ENCODE measurements around the gene ARL4D. TPM values are rescaled to one million over a fixed set of nuclear protein-coding genes. Genes with fewer than 3 reads are reported as not detected.

The ARL4D gene
- total RNA-seq (1 to 10 TPM; 1.7 to 4.8 (median 2.2) TPM), polyA plus RNA-seq (1 to 10 TPM; 1.3 to 1.4 TPM), total RNA-seq (6.6 reads per million, percentile 28 among the genes with 10 or more reads in this experiment)

- H3K4me1 Mint-ChIP-seq, result peaks cover 6 to 53% (median 47%) of the 10 kb centered on the region in 7 donors
- CTCF ChIA-PET, result interaction anchor here (0.6 to 8.8 kb wide), 4 partner anchors 11 to 367 kb away, joined by 3 to 85 read pairs (median 5); partner anchors contain the start of gene DHX8
- H3K27me3 Mint-ChIP-seq, result no peaks in the 10 kb centered on the region
- DNase-seq, result peak; percentile 70 to 86 (median 79)
- POLR2A ChIA-PET, result interaction anchor here (0.6 to 17.2 kb wide), 9 partner anchors 11 to 1375 kb away, joined by 3 to 795 read pairs (median 4); partner anchors contain the start of genes DHX8 and RPL27
- no peaks in the 10 kb centered on the region for H3K36me3 ChIP-seq (ENCODE audit: control insufficient read depth in 2 of 3, insufficient read depth in 3 of 3, low read length in 3 of 3)
- H3K27me3 ChIP-seq (ENCODE audit: control insufficient read depth in 2 of 2, insufficient read depth in 2 of 2, low read length in 2 of 2), result no peaks in the 10 kb centered on the region
- no peaks in the 10 kb centered on the region for H3K36me3 Mint-ChIP-seq
- H3K9me3 ChIP-seq (ENCODE audit: control insufficient read depth in 2 of 3, low read length in 3 of 3), result no peaks in the 10 kb centered on the region
- ATAC-seq, result peak; percentile 88
- peak within 1 kb of the TSS; percentile 88 to 98 (median 92) for H3K27ac Mint-ChIP-seq
- peak within 1 kb of the TSS; percentile 70 for H3K27ac ChIP-seq (ENCODE audit: low read depth, low read length)
- no peaks in the 10 kb centered on the region for H3K9me3 Mint-ChIP-seq
- intact Hi-C loops (cut with micrococcal nuclease), result loop anchor here (1.0 kb wide), 1 partner anchor 84 kb away; the partner anchor contains the start of gene DHX8 (in 2 of the 2)
- H3K4me1 ChIP-seq (ENCODE audit: control insufficient read depth in 2 of 2, insufficient read depth in 2 of 2, low read length in 2 of 2), result peaks cover 5 to 15% of the 10 kb centered on the region in 2 donors
- H3K4me3 ChIP-seq (ENCODE audit: low read length), result peak within 1 kb of the TSS; percentile 65
- peak within 1 kb of the TSS; percentile 91 to 97 (median 94) for H3K4me3 Mint-ChIP-seq
These were observed at the start of gene ARL4D for GRCh38 chr17:43398724-43399595. TSS of gene ARL4D (plus strand) at chr17:43398993. CDS start at chr17:43399733, 740 bp downstream.

GRCh38 chr17:43349142-43349541 is 49.7 kb upstream of the ARL4D start:
- POLR2A ChIA-PET, result interaction anchor here (0.7 to 1.2 kb wide), 3 partner anchors 10 to 15 kb away, joined by 3 read pairs; no protein-coding TSS in a partner anchor
- intact Hi-C loops (cut with micrococcal nuclease), result no loop called here
- Mint-ChIP-seq H3K4me1 (peaks cover 0 to 15% (median 4%) of the 10 kb centered on the region in 7 donors), H3K4me3 (no peak overlapping the region), H3K36me3 (peaks cover 0 to 50% (median 25%) of the 10 kb centered on the region in 5 donors), H3K27ac (no peak overlapping the region), H3K27me3 (peaks cover 0 to 3% (median 0%) of the 10 kb centered on the region in 5 donors), H3K9me3 (peaks cover 0 to 49% (median 37%) of the 10 kb centered on the region in 11 donors)
- Histone ChIP-seq H3K4me3 (ENCODE audit: low read length) (no peak overlapping the region), H3K27ac (ENCODE audit: low read depth, low read length) (no peak overlapping the region), H3K4me1 (ENCODE audit: control insufficient read depth in 2 of 2, insufficient read depth in 2 of 2, low read length in 2 of 2) (no peaks in the 10 kb centered on the region), H3K36me3 (ENCODE audit: control insufficient read depth in 2 of 3, insufficient read depth in 3 of 3, low read length in 3 of 3) (no peaks in the 10 kb centered on the region), H3K9me3 (ENCODE audit: control insufficient read depth in 2 of 3, low read length in 3 of 3) (peaks cover 3 to 36% (median 13%) of the 10 kb centered on the region in 3 experiments), H3K27me3 (ENCODE audit: control insufficient read depth in 2 of 2, insufficient read depth in 2 of 2, low read length in 2 of 2) (no peaks in the 10 kb centered on the region)
- ATAC-seq (no peak), DNase-seq (no peak)
- CTCF ChIA-PET, result no interaction called here

GRCh38 chr17:43350888-43351361 is 47.9 kb upstream of the ARL4D start:
- no peaks in the 10 kb centered on the region for H3K4me1 ChIP-seq (ENCODE audit: control insufficient read depth in 2 of 2, insufficient read depth in 2 of 2, low read length in 2 of 2)
- ChIA-PET CTCF (no interaction called here), POLR2A (interaction anchor here (0.7 to 2.4 kb wide), 3 partner anchors 10 to 35 kb away, joined by 3 to 8 read pairs (median 3); no protein-coding TSS in a partner anchor)
- Mint-ChIP-seq H3K27me3 (peaks cover 0 to 3% (median 0%) of the 10 kb centered on the region in 5 donors), H3K9me3 (peaks cover 0 to 44% (median 35%) of the 10 kb centered on the region in 11 donors), H3K4me1 (peaks cover 0 to 15% (median 4%) of the 10 kb centered on the region in 7 donors), H3K4me3 (no peak overlapping the region), H3K36me3 (peaks cover 0 to 46% (median 25%) of the 10 kb centered on the region in 5 donors), H3K27ac (peak overlapping the region in 1 of 9 donors; percentile 32)
- no peaks in the 10 kb centered on the region for H3K27me3 ChIP-seq (ENCODE audit: control insufficient read depth in 2 of 2, insufficient read depth in 2 of 2, low read length in 2 of 2)
- no peak for DNase-seq
- intact Hi-C loops (cut with micrococcal nuclease), result no loop called here
- ATAC-seq, result no peak
- no peak overlapping the region for H3K4me3 ChIP-seq (ENCODE audit: low read length)
- no peak overlapping the region for H3K27ac ChIP-seq (ENCODE audit: low read depth, low read length)
- H3K9me3 ChIP-seq (ENCODE audit: control insufficient read depth in 2 of 3, low read length in 3 of 3), result peaks cover 3 to 36% (median 13%) of the 10 kb centered on the region in 3 experiments
- no peaks in the 10 kb centered on the region for H3K36me3 ChIP-seq (ENCODE audit: control insufficient read depth in 2 of 3, insufficient read depth in 3 of 3, low read length in 3 of 3)

GRCh38 chr17:43351691-43352090 is 47.1 kb upstream of the ARL4D start:
- Mint-ChIP-seq H3K9me3 (peaks cover 0 to 43% (median 34%) of the 10 kb centered on the region in 11 donors), H3K4me1 (peaks cover 0 to 15% (median 4%) of the 10 kb centered on the region in 7 donors), H3K27me3 (peaks cover 0 to 3% (median 0%) of the 10 kb centered on the region in 5 donors), H3K36me3 (peaks cover 0 to 46% (median 25%) of the 10 kb centered on the region in 5 donors), H3K4me3 (no peak overlapping the region), H3K27ac (no peak overlapping the region)
- DNase-seq (no peak), ATAC-seq (no peak)
- no peak overlapping the region for H3K27ac ChIP-seq (ENCODE audit: low read depth, low read length)
- H3K4me3 ChIP-seq (ENCODE audit: low read length), result no peak overlapping the region
- no peaks in the 10 kb centered on the region for H3K27me3 ChIP-seq (ENCODE audit: control insufficient read depth in 2 of 2, insufficient read depth in 2 of 2, low read length in 2 of 2)
- ChIA-PET POLR2A (interaction anchor here (0.6 to 2.4 kb wide), 3 partner anchors 9 to 193 kb away, joined by 3 to 8 read pairs (median 4); no protein-coding TSS in a partner anchor), CTCF (no interaction called here)
- H3K36me3 ChIP-seq (ENCODE audit: control insufficient read depth in 2 of 3, insufficient read depth in 3 of 3, low read length in 3 of 3), result no peaks in the 10 kb centered on the region
- intact Hi-C loops (cut with micrococcal nuclease), result no loop called here
- H3K4me1 ChIP-seq (ENCODE audit: control insufficient read depth in 2 of 2, insufficient read depth in 2 of 2, low read length in 2 of 2), result no peaks in the 10 kb centered on the region
- H3K9me3 ChIP-seq (ENCODE audit: control insufficient read depth in 2 of 3, low read length in 3 of 3), result peaks cover 3 to 36% (median 13%) of the 10 kb centered on the region in 3 experiments

- ChIA-PET CTCF (no interaction called here), POLR2A (interaction anchor here (1.2 to 2.4 kb wide), 3 partner anchors 8 to 43 kb away, joined by 6 to 8 read pairs (median 6); no protein-coding TSS in a partner anchor)
- Histone ChIP-seq H3K4me3 (ENCODE audit: low read length) (no peak overlapping the region), H3K9me3 (ENCODE audit: control insufficient read depth in 2 of 3, low read length in 3 of 3) (peaks cover 3 to 26% (median 9%) of the 10 kb centered on the region in 3 experiments), H3K27me3 (ENCODE audit: control insufficient read depth in 2 of 2, insufficient read depth in 2 of 2, low read length in 2 of 2) (no peaks in the 10 kb centered on the region), H3K27ac (ENCODE audit: low read depth, low read length) (no peak overlapping the region), H3K4me1 (ENCODE audit: control insufficient read depth in 2 of 2, insufficient read depth in 2 of 2, low read length in 2 of 2) (no peaks in the 10 kb centered on the region), H3K36me3 (ENCODE audit: control insufficient read depth in 2 of 3, insufficient read depth in 3 of 3, low read length in 3 of 3) (no peaks in the 10 kb centered on the region)
- H3K27ac Mint-ChIP-seq, result no peak overlapping the region
- no peak overlapping the region for H3K4me3 Mint-ChIP-seq
- ATAC-seq (no peak), DNase-seq (no peak)
- H3K4me1 Mint-ChIP-seq, result peaks cover 0 to 20% (median 5%) of the 10 kb centered on the region in 7 donors
- peaks cover 0 to 38% (median 19%) of the 10 kb centered on the region in 5 donors for H3K36me3 Mint-ChIP-seq
- intact Hi-C loops (cut with micrococcal nuclease), result no loop called here
- H3K9me3 Mint-ChIP-seq, result peaks cover 0 to 32% (median 24%) of the 10 kb centered on the region in 11 donors
- no peaks in the 10 kb centered on the region for H3K27me3 Mint-ChIP-seq
These were observed 46.0 kb upstream of the ARL4D start for GRCh38 chr17:43352579-43353331.

- POLR2A ChIA-PET, result interaction anchor here (1.2 to 1.9 kb wide), 3 partner anchors 13 to 44 kb away, joined by 3 to 6 read pairs (median 6); no protein-coding TSS in a partner anchor
These were observed 45.4 kb upstream of the ARL4D start for GRCh38 chr17:43353393-43353792.

More at GRCh38 chr17:43353393-43353792, 45.4 kb upstream of the ARL4D start:
- peaks cover 0 to 32% (median 17%) of the 10 kb centered on the region in 5 donors for H3K36me3 Mint-ChIP-seq
- H3K4me3 Mint-ChIP-seq, result no peak overlapping the region
- Histone ChIP-seq H3K9me3 (ENCODE audit: control insufficient read depth in 2 of 3, low read length in 3 of 3) (peaks cover 3 to 19% (median 5%) of the 10 kb centered on the region in 3 experiments), H3K36me3 (ENCODE audit: control insufficient read depth in 2 of 3, insufficient read depth in 3 of 3, low read length in 3 of 3) (no peaks in the 10 kb centered on the region), H3K4me3 (ENCODE audit: low read length) (no peak overlapping the region), H3K4me1 (ENCODE audit: control insufficient read depth in 2 of 2, insufficient read depth in 2 of 2, low read length in 2 of 2) (no peaks in the 10 kb centered on the region), H3K27ac (ENCODE audit: low read depth, low read length) (no peak overlapping the region), H3K27me3 (ENCODE audit: control insufficient read depth in 2 of 2, insufficient read depth in 2 of 2, low read length in 2 of 2) (no peaks in the 10 kb centered on the region)
- peaks cover 0 to 26% (median 18%) of the 10 kb centered on the region in 11 donors for H3K9me3 Mint-ChIP-seq
- intact Hi-C loops (cut with micrococcal nuclease), result no loop called here
- H3K4me1 Mint-ChIP-seq, result peaks cover 4 to 24% (median 11%) of the 10 kb centered on the region in 7 donors
- DNase-seq (no peak), ATAC-seq (no peak)
- H3K27ac Mint-ChIP-seq, result no peak overlapping the region
- no peaks in the 10 kb centered on the region for H3K27me3 Mint-ChIP-seq
- CTCF ChIA-PET, result no interaction called here

Measured in naive thymus-derived CD4-positive, alpha-beta T cell (primary cell).